HUES64 (cell line): ENCODE results near the gene IQCK.
"Not testable (repeated sequence)": the region's sequence is repeated elsewhere in the genome, so short reads cannot be mapped to it uniquely, and the experiment has no call there.

ENCODE experiments used
- H3K27ac ChIP-seq: 2 replicates; pipeline ENCODE4 v1.7.0; 2013; ENCODE audit warnings: low read depth, low read length, inconsistent platforms
- H3K27me3 ChIP-seq: 2 replicates; pipeline ENCODE4 v1.6.1; 2013; ENCODE audit warnings: mild to moderate bottlenecking, low read length; ENCODE audit not compliant: insufficient read depth
- H3K36me3 ChIP-seq: 2 replicates; pipeline ENCODE4 v1.6.1; 2013; ENCODE audit warnings: mild to moderate bottlenecking, low read length; ENCODE audit not compliant: insufficient read depth
- H3K4me1 ChIP-seq: 2 replicates; pipeline ENCODE4 v1.6.1; 2013; ENCODE audit warnings: mild to moderate bottlenecking, low read length, moderate library complexity; ENCODE audit not compliant: insufficient read depth
- H3K4me3 ChIP-seq: 2 replicates; pipeline ENCODE4 v1.5.1; 2013; ENCODE audit warnings: mild to moderate bottlenecking, low read length, moderate library complexity
- H3K9ac ChIP-seq: 2 replicates; pipeline ENCODE4 v1.6.1; 2013; ENCODE audit warnings: mild to moderate bottlenecking, low read depth, low read length
- H3K9me3 ChIP-seq: 2 replicates; pipeline ENCODE4 v1.6.1; 2013; ENCODE audit warnings: low read depth, low read length; ENCODE audit not compliant: insufficient read depth
- WGBS: fragments of 150-250, 120-280 bp; methylation state at CpG from one replicate; pipeline ENCODE4 v1.1.7; 2013; ENCODE audit warnings: missing lambda C conversion rate; 5-methylcytosine and 5-hydroxymethylcytosine counted together

Gene IQCK

DNA sequence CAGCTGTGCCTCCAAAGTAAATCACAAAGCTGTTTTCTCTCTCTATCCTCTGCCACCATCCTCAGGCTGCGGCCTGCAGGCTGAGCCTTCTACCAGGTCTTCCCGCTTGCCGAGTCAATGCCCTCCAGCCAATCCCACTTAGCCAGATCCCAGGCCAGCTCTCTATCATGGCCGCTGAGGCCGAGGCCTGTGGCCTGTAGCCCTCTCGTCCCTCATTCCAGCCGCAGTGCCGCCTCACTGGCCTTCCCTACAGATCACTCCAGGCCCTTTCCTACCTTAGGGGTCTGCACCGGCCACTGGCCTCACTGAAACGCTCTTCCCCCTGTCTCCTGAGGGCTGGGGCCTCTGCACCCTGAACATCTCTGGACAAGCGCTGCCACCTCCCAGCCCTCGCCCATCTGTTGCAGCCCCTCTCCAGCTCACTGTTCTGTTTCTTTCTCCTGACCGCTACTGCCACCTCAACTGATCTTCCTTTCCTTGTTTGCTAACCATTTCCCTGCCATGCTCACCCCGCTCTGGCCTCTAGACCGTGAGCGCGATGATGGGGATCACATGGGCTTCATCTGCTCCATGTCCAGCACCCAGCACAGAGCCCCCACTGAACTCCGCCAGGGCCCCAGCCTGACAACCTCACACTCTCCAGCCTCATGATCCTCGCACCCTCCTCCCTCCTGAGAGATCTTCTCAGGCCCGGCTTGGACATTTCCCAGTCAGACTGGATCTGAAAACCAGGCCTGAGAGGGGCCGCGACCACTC is 8.5 kb upstream of the IQCK start:
- Histone ChIP-seq H3K36me3 (peaks cover 90% of the 10 kb centered on the region), H3K9ac (no peak overlapping the region), H3K4me1 (peaks cover 51% of the 10 kb centered on the region), H3K9me3 (no peaks in the 10 kb centered on the region), H3K27me3 (no peaks in the 10 kb centered on the region), H3K4me3 (no peak overlapping the region), H3K27ac (peak overlapping the region; percentile 17; the same call in 1 of the 2 replicates)
- WGBS, result 94% methylated on average over 22 of the region's 22 CpGs

DNA sequence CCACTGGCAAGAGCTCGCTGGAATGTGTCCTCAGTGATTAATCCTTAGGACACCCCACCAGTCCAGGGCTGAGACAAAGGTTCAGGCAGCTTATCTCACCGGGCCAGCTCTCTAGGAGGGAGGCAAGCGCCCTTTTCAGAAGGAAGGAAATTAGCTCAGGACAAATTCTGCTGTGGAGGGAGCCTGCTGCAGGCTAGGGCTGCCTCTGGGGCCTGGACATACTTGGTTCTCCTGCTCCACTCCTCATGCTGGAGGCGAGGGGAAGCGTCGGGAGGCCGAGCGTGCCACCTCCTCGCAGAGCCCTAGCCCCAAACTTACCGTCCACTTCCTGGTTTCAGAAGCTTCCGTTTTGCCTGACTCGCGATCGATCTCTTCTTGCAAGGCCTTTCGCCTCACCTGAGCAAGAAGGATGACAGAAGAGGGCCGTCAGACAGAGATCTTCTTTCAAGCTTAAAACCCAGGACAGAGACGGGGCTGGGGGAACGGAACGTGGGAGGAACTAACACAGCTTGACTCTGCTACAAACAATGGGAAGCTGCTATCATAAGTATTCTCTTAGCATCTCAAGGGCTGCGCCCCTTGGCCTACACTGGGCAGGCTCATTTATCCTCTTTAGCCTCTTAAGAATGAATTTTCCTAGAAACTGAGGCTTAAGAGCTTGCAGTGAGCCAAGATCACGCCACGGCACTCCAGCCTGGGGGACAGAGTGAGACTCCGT is 7.7 kb upstream of the IQCK start:
- Histone ChIP-seq H3K36me3 (peaks cover 88% of the 10 kb centered on the region), H3K4me3 (no peak overlapping the region), H3K9ac (no peak overlapping the region), H3K27me3 (no peaks in the 10 kb centered on the region), H3K27ac (peak overlapping the region; percentile 58; the same call in 1 of the 2 replicates), H3K4me1 (peaks cover 51% of the 10 kb centered on the region), H3K9me3 (no peaks in the 10 kb centered on the region)
- WGBS, result 59% methylated on average over 23 of the region's 23 CpGs

GRCh38 chr16:19710991-19711545 is 7.0 kb upstream of the IQCK start:
- Histone ChIP-seq H3K27ac (peak overlapping the region; percentile 56; the same call in 1 of the 2 replicates), H3K27me3 (no peaks in the 10 kb centered on the region)

DNA sequence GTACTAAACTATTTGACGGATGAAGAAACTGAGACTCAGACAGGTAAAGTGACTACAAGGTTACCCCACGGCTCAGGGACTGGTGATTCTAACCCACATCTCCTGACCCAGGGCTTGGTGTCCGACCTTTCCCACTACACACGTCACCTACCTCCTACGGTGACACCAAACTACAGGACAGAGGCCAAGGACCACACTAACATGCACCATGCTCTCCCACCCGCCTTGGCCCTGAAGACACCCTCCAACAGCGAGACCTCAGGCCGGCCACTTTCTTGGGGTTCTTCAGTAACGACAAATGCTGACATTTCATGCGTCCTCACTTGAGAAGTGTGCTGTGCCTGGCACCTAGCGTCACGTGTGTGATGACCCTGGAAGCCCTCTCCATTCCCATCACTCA is 6.4 kb upstream of the IQCK start:
- Histone ChIP-seq H3K4me1 (peaks cover 58% of the 10 kb centered on the region), H3K4me3 (no peak overlapping the region), H3K36me3 (peaks cover 86% of the 10 kb centered on the region), H3K27me3 (no peaks in the 10 kb centered on the region), H3K9me3 (no peaks in the 10 kb centered on the region), H3K27ac (no peak overlapping the region), H3K9ac (no peak overlapping the region)
- WGBS, result 90% methylated on average over 12 of the region's 12 CpGs

More at GRCh38 chr16:19710991-19711545, 7.0 kb upstream of the IQCK start:
- Histone ChIP-seq H3K9ac (no peak overlapping the region), H3K4me3 (no peak overlapping the region), H3K36me3 (peaks cover 86% of the 10 kb centered on the region), H3K4me1 (peaks cover 52% of the 10 kb centered on the region), H3K9me3 (no peaks in the 10 kb centered on the region)
- WGBS, result 70% methylated on average over 13 of the region's 13 CpGs

- Histone ChIP-seq H3K9me3 (no peaks in the 10 kb centered on the region), H3K36me3 (peaks cover 79% of the 10 kb centered on the region), H3K27ac (no peak overlapping the region), H3K4me1 (peaks cover 59% of the 10 kb centered on the region), H3K27me3 (no peaks in the 10 kb centered on the region), H3K9ac (no peak overlapping the region), H3K4me3 (no peak overlapping the region)
- WGBS, result 97% methylated on average over 11 of the region's 11 CpGs
These were observed 5.5 kb upstream of the IQCK start for GRCh38 chr16:19712418-19713058.

- Histone ChIP-seq H3K9ac (no peak overlapping the region), H3K4me3 (no peak overlapping the region), H3K36me3 (peaks cover 71% of the 10 kb centered on the region), H3K27ac (no peak overlapping the region), H3K4me1 (peaks cover 51% of the 10 kb centered on the region), H3K27me3 (no peaks in the 10 kb centered on the region), H3K9me3 (no peaks in the 10 kb centered on the region)
- WGBS, result 95% methylated on average over 6 of the region's 6 CpGs
These were observed 4.4 kb upstream of the IQCK start for GRCh38 chr16:19713697-19714096.

- Histone ChIP-seq H3K36me3 (peaks cover 52% of the 10 kb centered on the region), H3K4me3 (peak overlapping the region; percentile 88)
These were observed 2.5 kb upstream of the IQCK start for GRCh38 chr16:19715566-19715965.

DNA sequence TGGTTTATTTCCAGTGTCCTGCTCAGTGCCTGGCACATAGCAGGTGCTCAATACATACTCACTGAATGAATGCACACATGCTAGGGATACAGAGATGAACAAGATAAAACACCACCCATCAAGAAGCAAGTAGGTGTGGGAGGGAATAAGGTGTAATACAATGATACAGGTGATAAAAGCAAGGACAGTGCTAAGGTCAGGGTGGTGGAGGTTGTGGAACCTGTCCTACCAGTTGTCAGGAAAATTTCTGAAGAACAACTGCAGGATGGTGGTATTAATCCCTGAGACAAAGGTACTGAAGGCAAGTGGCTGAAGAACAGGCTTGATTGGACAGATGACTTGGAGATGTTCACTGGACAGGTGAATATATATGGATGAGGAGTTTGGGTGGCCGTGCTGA is 1.9 kb upstream of the IQCK start:
- Histone ChIP-seq H3K27ac (no peak overlapping the region), H3K9me3 (no peaks in the 10 kb centered on the region), H3K9ac (peak overlapping the region; percentile 97; the same call in 1 of the 2 replicates), H3K36me3 (peaks cover 51% of the 10 kb centered on the region), H3K4me1 (peaks cover 32% of the 10 kb centered on the region), H3K4me3 (peak overlapping the region; percentile 88), H3K27me3 (no peaks in the 10 kb centered on the region)
- 96% methylated on average over 1 of the region's 1 CpG for WGBS

More at GRCh38 chr16:19715566-19715965, 2.5 kb upstream of the IQCK start:
- Histone ChIP-seq H3K9me3 (no peaks in the 10 kb centered on the region), H3K27me3 (no peaks in the 10 kb centered on the region), H3K9ac (no peak overlapping the region), H3K4me1 (peaks cover 38% of the 10 kb centered on the region), H3K27ac (no peak overlapping the region)
- WGBS, result 98% methylated on average over 5 of the region's 5 CpGs

DNA sequence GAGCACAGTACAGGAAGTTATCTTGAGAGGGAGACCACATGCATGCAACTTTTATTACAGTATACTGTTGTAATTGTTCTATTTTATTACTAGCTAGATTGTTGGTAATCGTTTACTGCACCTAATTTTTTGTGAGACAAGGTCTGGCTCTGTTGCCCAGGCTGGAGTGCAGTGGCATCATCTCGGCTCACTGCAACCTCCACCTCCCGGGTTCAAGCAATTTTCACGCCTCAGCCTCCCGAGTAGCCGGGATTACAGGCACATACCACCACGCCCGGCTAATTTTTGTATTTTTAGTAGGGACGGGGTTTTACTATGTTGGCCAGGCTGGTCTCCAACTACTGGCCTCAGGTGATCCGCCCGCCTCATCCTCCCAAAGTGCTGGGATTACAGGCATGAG is 1.3 kb upstream of the IQCK start:
- peak overlapping the region; percentile 97 for H3K9ac ChIP-seq
- peaks cover 46% of the 10 kb centered on the region for H3K36me3 ChIP-seq
- H3K9me3 ChIP-seq, H3K27ac ChIP-seq, H3K27me3 ChIP-seq: not testable (repeated sequence)
- peaks cover 27% of the 10 kb centered on the region for H3K4me1 ChIP-seq
- peak overlapping the region; percentile 88 for H3K4me3 ChIP-seq
- WGBS, result 49% methylated on average over 11 of the region's 11 CpGs

GRCh38 chr16:19717314-19717713 is 757 bp upstream of the IQCK start:
- H3K27ac ChIP-seq, result peak overlapping the region; percentile 91
- H3K9ac ChIP-seq, result peak overlapping the region; percentile 97
- peaks cover 21% of the 10 kb centered on the region for H3K4me1 ChIP-seq
- H3K4me3 ChIP-seq, result peak overlapping the region; percentile 88
- WGBS, result under 1% methylated on average over 10 of the region's 10 CpGs
- H3K27me3 ChIP-seq, result no peaks in the 10 kb centered on the region
- no peaks in the 10 kb centered on the region for H3K9me3 ChIP-seq
- H3K36me3 ChIP-seq, result peaks cover 40% of the 10 kb centered on the region

GRCh38 chr16:19718624-19718965 is 524 bp downstream of the IQCK start:
- under 1% methylated on average over 21 of the region's 21 CpGs for WGBS
- H3K9ac ChIP-seq, result peak overlapping the region; percentile 97
- no peaks in the 10 kb centered on the region for H3K27me3 ChIP-seq
- peak overlapping the region; percentile 88 for H3K4me3 ChIP-seq
- H3K36me3 ChIP-seq, result peaks cover 27% of the 10 kb centered on the region
- H3K27ac ChIP-seq, result peak overlapping the region; percentile 91
- H3K4me1 ChIP-seq, result peaks cover 20% of the 10 kb centered on the region
- H3K9me3 ChIP-seq, result no peaks in the 10 kb centered on the region
